ENCODE measurements around the gene HPCAL1.
"Not testable (repeated sequence)": the region's sequence is repeated elsewhere in the genome, so short reads cannot be mapped to it uniquely, and the experiment has no call there.

HPCAL1 gene

DNA sequence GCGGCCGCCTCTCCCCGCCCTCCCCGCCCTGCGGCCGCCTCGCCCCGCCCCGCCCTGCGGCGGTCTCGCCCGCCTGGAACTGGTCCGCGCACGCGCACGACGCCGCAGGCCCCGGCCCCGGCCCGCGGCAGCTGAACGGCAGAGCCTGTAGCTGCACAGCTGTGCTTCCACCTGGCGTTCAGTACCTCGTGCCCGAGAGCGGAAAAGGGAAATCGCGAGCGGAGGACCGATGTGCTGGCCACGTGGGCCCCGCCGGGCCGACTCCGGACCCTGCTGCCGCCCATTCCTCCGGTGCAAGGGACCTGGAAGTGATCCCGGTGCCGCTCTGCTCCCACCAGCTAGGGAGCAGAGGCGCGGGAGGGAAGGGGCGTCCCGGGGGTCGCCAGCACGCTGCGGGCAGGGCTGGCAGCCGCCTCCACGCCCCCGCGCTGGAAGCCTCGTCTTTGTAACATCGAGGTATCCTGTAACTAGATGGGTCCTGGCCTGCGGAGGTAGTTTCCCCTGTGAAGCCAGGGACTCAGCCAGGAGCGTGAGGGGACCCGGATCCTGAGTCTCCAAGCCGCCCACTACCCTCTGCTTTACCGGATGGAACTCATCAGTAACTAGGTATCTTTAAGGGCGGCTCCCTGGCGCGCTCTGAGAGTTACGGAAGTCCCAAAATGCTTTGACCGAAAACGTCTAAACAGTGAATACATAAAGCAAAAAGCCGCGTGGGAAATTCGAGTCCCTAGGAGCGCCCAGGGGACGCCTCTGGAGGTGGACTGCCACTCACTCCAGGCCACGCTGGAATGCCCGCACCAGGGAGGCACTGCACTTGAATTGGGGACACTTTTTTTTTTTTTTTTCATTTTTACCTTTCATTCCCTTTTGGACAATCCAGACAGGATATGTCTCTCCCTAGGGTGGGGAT lies 146.1 kb downstream of the HPCAL1 start:
- peak; percentile 98 for DNase-seq

DNA sequence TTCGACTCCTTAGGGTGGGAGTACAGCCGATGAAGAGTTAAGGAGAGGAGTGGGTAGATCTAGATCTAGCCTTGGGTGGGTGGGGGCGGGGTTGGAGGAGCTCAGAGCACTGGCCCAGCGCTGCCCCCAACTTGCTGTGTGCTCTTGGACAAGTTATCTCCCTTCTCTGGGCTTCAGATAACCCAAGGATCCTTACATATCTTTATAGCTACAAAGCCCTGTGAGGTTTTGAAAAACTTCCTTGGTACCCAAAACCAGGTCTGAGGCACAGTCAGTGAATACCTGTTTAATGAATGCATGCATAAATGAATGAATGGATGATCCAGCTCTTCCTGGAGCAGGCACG lies 146.8 kb downstream of the HPCAL1 start:
- DNase-seq: peak; percentile 78

- peak; percentile 96 for DNase-seq
These were observed 147.4 kb downstream of the HPCAL1 start for GRCh38 chr2:10449838-10450691.

DNA sequence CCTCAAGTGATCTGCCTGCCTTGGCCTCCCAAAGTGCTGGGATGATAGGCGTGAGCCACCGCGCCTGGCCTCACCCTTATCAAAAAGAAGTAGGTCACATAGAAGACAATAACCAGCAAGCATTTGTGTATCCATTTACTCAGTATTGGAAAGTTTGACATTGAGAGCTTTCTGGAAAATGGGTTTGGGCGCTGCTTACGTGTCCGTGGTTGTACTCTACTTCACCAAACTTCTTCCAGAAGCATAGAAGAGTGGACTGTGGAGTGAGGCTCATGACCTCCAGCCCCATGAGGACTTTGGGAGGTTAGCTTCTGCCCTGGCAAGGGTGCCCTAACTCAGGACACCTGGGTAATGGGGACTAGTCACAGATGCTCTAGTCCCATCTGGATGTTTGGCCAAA lies 149.1 kb downstream of the HPCAL1 start:
- no peak for DNase-seq

DNA sequence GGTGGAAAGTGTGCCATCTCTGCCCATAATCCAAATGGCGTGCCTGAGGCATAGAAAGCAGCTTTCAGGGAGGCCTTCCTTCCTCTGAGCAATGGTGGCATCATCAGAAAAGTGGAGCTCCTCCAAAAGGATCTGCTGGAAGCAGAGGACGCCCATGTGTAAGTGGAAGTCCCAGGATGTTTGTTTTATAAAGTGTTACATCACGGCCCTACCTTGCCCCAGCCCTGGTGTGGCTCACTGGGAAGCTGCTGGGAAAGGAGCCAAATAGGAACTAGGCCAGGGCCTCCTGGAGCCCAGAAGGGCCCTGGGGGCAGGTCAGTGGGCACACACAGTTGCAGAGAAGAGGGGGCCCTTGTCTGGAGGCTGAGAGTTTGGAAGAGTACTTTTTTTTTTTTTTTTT lies 149.6 kb downstream of the HPCAL1 start:
- DNase-seq: no peak

- no peak for DNase-seq
These were observed 150.5 kb downstream of the HPCAL1 start for GRCh38 chr2:10452956-10453904.

DNA sequence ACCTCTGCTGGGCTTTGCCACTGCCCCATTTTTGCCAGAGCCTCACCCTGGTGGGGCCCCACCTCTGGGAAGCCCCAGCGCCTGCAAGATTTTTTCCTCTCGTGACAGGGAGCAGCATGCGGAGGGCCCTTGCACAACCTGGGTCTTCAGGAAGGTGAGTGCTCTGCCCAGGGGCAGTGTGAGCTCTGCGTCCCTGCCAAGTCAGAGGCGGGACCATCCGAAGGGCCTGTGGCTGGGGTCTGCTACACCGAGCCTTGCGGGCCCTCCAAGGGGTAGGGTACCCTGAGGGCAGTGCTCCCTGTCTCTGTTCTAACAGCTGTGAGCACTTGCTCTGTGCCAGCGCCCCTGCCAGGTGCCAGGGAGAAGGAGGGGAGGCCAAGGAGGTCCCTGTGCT lies 151.2 kb downstream of the HPCAL1 start:
- no peak for DNase-seq

GRCh38 chr2:10454505-10454904 lies 151.8 kb downstream of the HPCAL1 start:
- no peak for DNase-seq

GRCh38 chr2:10457195-10457594 lies 154.5 kb downstream of the HPCAL1 start:
- not testable (repeated sequence) for DNase-seq

- no peak for DNase-seq
These were observed 155.3 kb downstream of the HPCAL1 start for GRCh38 chr2:10457846-10458598.

DNA sequence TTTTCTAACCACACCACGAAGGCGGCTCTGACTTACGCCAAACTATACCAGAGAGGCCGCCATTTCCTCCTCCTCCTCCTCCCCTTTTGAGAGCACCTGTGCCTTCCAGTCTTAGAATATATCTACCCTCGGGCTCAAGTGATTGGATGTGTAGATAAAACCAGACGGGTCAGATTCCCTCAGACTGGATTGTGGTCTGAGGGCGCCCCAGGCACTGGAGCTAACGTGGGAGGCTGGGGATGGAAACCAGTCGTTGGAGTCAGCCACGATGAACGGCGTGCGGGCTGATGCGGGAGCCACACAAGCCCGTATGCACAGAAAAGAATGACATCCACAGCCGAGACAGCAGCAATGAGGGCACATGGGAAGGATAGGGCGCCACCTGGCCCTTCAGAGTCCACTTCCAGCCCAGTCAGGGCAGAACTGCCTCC lies 157.7 kb downstream of the HPCAL1 start:
- peak; percentile 67 for DNase-seq

DNA sequence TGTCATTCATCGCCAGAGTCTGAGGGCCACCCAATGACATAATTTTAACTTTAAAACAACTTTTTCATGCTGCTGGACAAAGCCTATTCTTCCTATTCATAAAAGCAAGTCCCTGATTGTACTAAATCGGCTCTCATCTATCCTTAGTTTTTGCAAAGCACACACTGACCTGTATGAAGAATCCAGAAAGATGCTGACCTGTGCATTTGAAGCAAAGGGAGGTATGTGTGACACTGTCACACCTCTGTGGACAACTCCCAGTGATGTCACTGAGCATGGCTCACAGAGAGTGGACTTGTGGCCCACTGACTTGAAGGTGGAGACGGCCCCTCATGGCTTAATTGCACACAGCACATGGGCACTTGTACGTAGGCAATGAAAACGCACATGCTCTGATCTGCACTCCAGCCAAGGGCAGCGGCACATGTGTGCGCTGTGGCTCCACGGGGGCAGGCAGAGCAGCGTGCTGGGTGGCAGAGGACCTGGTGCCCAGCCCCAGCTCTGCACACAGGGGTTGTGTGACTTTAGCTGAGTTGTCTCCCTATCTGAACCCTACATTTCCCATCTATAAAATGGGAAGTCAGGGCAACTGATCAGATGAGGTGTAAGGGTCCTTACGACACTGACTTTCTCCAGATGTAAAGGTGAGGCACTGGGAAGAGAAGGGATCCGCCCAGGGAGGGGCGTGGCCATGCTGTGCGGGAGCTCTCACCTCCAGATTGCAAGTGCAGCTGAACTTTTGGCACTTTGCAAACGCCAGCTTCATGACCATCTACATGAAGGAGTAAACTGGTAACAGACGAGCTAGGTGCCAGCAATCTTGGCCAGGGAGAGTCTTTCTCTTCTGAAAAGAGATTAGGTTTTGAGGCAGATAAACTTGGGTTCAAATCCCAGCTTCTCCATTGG lies 159.7 kb downstream of the HPCAL1 start:
- DNase-seq: no peak

GRCh38 chr2:10465910-10466309 lies 163.2 kb downstream of the HPCAL1 start:
- DNase-seq: no peak

- DNase-seq: no peak
These were observed 164.1 kb downstream of the HPCAL1 start for GRCh38 chr2:10466801-10467200.

GRCh38 chr2:10467401-10467800 lies 164.7 kb downstream of the HPCAL1 start:
- DNase-seq: no peak

DNA sequence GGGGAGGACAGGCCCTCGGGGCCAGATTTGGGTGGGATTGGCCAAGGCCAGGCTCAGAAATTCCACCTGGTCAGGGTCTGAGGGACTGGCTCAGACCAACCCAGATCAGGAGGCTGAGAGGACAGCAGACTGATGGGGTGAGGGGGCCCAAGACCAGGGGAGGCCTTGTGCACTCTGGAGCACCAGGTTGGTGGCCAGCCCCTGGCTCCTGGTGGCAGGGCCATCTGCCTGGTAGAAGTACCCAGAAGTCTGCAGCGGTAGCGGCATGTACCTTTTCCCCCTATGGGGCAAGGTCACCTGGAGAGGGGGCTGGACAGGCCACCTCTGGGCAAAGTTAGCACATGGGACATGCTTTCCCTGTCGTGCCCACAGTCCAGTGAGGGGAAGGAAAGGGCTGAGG lies 166.6 kb downstream of the HPCAL1 start:
- no peak for DNase-seq

DNA sequence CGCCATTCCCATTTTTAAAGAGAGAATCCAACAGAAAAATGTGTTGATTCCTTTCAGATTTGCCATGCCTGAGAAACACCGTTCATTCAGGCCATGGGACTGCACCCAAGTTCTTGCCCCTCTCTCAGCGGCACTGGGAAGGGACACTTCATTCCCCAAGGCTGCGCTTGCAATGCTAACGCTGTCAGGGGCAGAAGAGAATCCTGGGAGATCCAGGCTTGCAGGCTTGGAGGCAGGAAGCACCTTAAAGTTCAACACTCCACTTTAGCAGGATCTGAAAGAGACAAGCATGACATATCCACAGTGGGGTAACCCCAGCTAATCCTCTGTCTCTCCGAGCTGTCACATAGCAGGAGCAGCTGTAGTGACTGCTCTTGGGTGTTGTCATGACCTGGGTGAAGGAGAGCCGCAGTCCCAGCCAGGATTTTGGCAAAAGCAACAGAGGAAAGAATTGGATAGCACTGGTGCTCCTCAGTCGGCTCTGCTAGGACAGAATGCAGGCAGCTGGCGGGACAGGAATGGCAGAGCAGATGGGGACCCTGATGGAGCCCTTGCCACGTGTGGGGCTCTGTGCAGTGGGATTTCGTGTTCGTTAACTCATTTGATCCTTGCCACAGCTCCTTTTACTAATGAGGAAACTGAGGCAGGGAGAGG lies 167.4 kb downstream of the HPCAL1 start:
- DNase-seq: peak; percentile 47

- peak; percentile 26 for DNase-seq
These were observed 168.4 kb downstream of the HPCAL1 start for GRCh38 chr2:10471046-10471571.

GRCh38 chr2:10471955-10472354 lies 169.3 kb downstream of the HPCAL1 start:
- DNase-seq: peak; percentile 39

DNA sequence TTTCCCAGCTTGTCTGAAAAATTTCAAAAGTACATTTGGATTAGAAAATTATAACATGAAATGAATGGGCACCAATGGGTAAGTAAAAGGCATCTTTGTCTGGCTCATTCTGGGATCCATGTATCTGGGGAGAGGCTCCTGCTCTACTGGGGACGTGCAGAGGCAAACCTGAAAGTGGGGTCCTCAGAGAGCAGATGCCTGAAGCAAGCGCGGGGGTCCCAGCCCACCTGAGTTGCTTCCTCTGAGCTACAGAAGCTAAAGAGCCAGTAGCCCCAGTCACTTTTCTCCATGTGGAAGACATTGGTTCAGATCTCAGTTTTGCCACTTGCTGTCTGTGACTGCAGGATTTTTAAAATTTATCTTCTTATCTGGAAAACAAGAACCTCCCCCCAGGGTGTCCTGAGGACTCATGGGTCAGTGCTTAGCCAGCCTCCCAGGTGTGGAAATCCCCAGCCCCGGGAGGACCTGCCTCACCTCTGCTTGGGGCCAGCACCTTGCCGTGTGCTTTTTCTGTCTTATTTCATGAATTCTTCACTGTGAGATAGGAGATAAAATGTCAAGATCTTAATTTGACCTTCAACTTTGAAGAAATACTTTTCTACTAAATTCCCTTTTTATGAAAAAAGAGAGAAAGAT lies 170.5 kb downstream of the HPCAL1 start:
- no peak for DNase-seq

Data from NCI-H82 (cell line).